HCT116 (cell line): ENCODE results near the gene PKMYT1. TPM values are rescaled to one million over a fixed set of nuclear protein-coding genes. Genes with fewer than 3 reads are reported as not detected.
A peak's percentile ranks its signal among the peaks of the same experiment; 100 is the strongest.

Source experiments
- ATAC-seq: fragments of 200-7000 bp; cut with Tn5 transposase; 2 replicates; pipeline ENCODE4 v1.9.1; 2020; ENCODE audit warnings: mild to moderate bottlenecking, moderate library complexity
- BruUV-seq: library from RNA; stranded (reverse); fragments of 400-500 nt; replicated peaks from 2 replicates; lab custom pipeline; 2021; lab: Mats Ljungman, UMichigan
- CTCF ChIA-PET: fragments of 300-600 bp; sonication (Branson Sonifier 250); formaldehyde crosslinking; loops from one replicate; lab custom pipeline; 2021; ENCODE audit warnings: antibody characterized with exemption; lab: Charles Lee
- POLR2A ChIA-PET: fragments of 300-600, 350-600 bp; sonication (Branson Sonifier 250); formaldehyde crosslinking; loops from one replicate; lab custom pipeline; 2021; ENCODE audit warnings: antibody characterized with exemption; lab: Charles Lee
- RAD21 ChIA-PET, 2 experiments: fragments of 300-600 bp; sonication (Branson Sonifier 250); formaldehyde crosslinking; loops; one replicate each; lab custom pipeline; 2023; ENCODE audit warnings: low total read pairs in 2 of 2; ENCODE audit not compliant: uncharacterized antibody in 2 of 2, unreplicated experiment in 2 of 2, low non-redundant PET in 1 of 2; lab: Charles Lee
- DNase-seq: peaks from one replicate; pipeline ENCODE4 v3.0.0-alpha.2; 2010; ENCODE audit warnings: low read depth, low spot score
- H2AFZ ChIP-seq: fragments of 200-600 bp; shearing (Covaris generic), sonication (generic); 2 replicates; pipeline ENCODE4 v1.6.1; 2017; ENCODE audit warnings: low read depth, mixed run types, mixed read lengths, antibody characterized with exemption, low read length; ENCODE audit not compliant: poor library complexity, severe bottlenecking
- H3K27ac ChIP-seq: 2 replicates; pipeline ENCODE4 v1.5.1; 2012; ENCODE audit warnings: low read depth, low read length
- H3K27me3 ChIP-seq: fragments of 200-600 bp; sonication (generic); 2 replicates; pipeline ENCODE4 v1.6.1; 2016; ENCODE audit warnings: mixed run types, low read length, mixed read lengths; ENCODE audit not compliant: insufficient read depth
- H3K36me3 ChIP-seq, 2 experiments: fragments of 200-500 bp in 1 of 2; fragments of 200-600 bp in 1 of 2; sonication (Bioruptor generic) in 1 of 2; sonication (generic) in 1 of 2; 2 replicates each; pipeline versions ENCODE4 v1.5.1 to v1.6.1; 2014 to 2016; ENCODE audit warnings: low read length in 2 of 2, inconsistent platforms in 1 of 2, mixed read lengths in 1 of 2, mixed run types in 1 of 2; ENCODE audit not compliant: insufficient read depth in 2 of 2, control insufficient read depth in 1 of 2
- H3K4me1 ChIP-seq, 2 experiments: fragments of 200-600 bp in 1 of 2; sonication (generic) in 1 of 2; 2 replicates each; pipeline versions ENCODE4 v1.5.1 to v1.6.1; 2012 to 2017; ENCODE audit warnings: low read length in 2 of 2, inconsistent platforms in 1 of 2, mild to moderate bottlenecking in 1 of 2, mixed read lengths in 1 of 2, mixed run types in 1 of 2, moderate library complexity in 1 of 2; ENCODE audit not compliant: insufficient read depth in 2 of 2, control insufficient read depth in 1 of 2
- H3K4me2 ChIP-seq: fragments of 200-600 bp; sonication (generic); 2 replicates; pipeline ENCODE4 v1.6.1; 2017; ENCODE audit warnings: mixed run types, low read length, mixed read lengths
- H3K4me3 ChIP-seq, 2 experiments: fragments of 200-600 bp in 1 of 2; sonication (generic) in 1 of 2; replicated peaks in 1 of 2; 2 replicates each; pipeline ENCODE4 v1.5.1; 2011 to 2016; ENCODE audit warnings: low read length in 2 of 2, control low read depth in 1 of 2, low read depth in 1 of 2, mild to moderate bottlenecking in 1 of 2, mixed read lengths in 1 of 2, mixed run types in 1 of 2
- H3K79me2 ChIP-seq: fragments of 200-600 bp; sonication (generic); 2 replicates; pipeline ENCODE4 v1.6.1; 2017; ENCODE audit warnings: mild to moderate bottlenecking, mixed run types, low read length, moderate library complexity, mixed read lengths; ENCODE audit not compliant: insufficient read depth
- H3K9ac ChIP-seq: fragments of 200-600 bp; sonication (generic); 2 replicates; pipeline ENCODE4 v1.6.1; 2016; ENCODE audit warnings: low read length, mixed read lengths
- H3K9me2 ChIP-seq: fragments of 200-600 bp; sonication (generic), shearing (Covaris generic); 2 replicates; pipeline ENCODE4 v1.6.1; 2017; ENCODE audit warnings: mixed run types, mild to moderate bottlenecking, moderate library complexity; ENCODE audit not compliant: insufficient read depth
- H3K9me3 ChIP-seq, 2 experiments: fragments of 200-500 bp in 1 of 2; fragments of 200-600 bp in 1 of 2; sonication (Bioruptor generic) in 1 of 2; sonication (generic) in 1 of 2; 2 replicates each; pipeline ENCODE4 v1.6.1; 2014 to 2017; ENCODE audit warnings: low read length in 2 of 2, mixed read lengths in 2 of 2, inconsistent platforms in 1 of 2, low read depth in 1 of 2, mild to moderate bottlenecking in 1 of 2, mixed run types in 1 of 2, moderate library complexity in 1 of 2; ENCODE audit not compliant: control insufficient read depth in 1 of 2, insufficient read depth in 1 of 2
- H4K20me1 ChIP-seq: fragments of 200-600 bp; sonication (generic), shearing (Covaris generic); 2 replicates; pipeline ENCODE4 v1.6.1; 2017; ENCODE audit warnings: mixed run types, mild to moderate bottlenecking, moderate library complexity; ENCODE audit not compliant: insufficient read depth
- ATF3 ChIP-seq: IDR thresholded peaks from 2 replicates; pipeline ENCODE4 v1.6.1; 2012
- CBX3 ChIP-seq: IDR thresholded peaks from 2 replicates; pipeline ENCODE4 v1.6.1; 2012; ENCODE audit warnings: low read depth
- CTCF ChIP-seq, 3 experiments: fragments of 200-600 bp in 1 of 3; sonication (generic) in 1 of 3; IDR thresholded peaks in 2 of 3; conservative IDR thresholded peaks in 1 of 3; 2 replicates each; pipeline ENCODE4 v1.5.1; 2012 to 2017; ENCODE audit warnings: low read depth in 2 of 3, low read length in 2 of 3, antibody characterized with exemption in 1 of 3, borderline replicate concordance in 1 of 3, control low read depth in 1 of 3, mild to moderate bottlenecking in 1 of 3, mixed read lengths in 1 of 3, mixed run types in 1 of 3, moderate library complexity in 1 of 3; ENCODE audit not compliant: insufficient read depth in 1 of 3
- EGR1 ChIP-seq: IDR thresholded peaks from 2 replicates; pipeline ENCODE4 v1.6.1; 2012; ENCODE audit warnings: low read depth
- ELF1 ChIP-seq: IDR thresholded peaks from 2 replicates; pipeline ENCODE4 v1.6.1; 2012; ENCODE audit warnings: low read depth, borderline replicate concordance
- POLR2A ChIP-seq: IDR thresholded peaks from 2 replicates; pipeline ENCODE4 v1.7.0; 2011; ENCODE audit warnings: borderline replicate concordance; ENCODE audit not compliant: insufficient read depth, insufficient read length; ENCODE audit errors: extremely low read depth
- RAD21 ChIP-seq: IDR thresholded peaks from 2 replicates; pipeline ENCODE4 v1.6.1; 2012; ENCODE audit warnings: low read depth, mild to moderate bottlenecking
- SIN3A ChIP-seq: IDR thresholded peaks from 2 replicates; pipeline ENCODE4 v1.6.1; 2012; ENCODE audit warnings: low read depth
- SP1 ChIP-seq: IDR thresholded peaks from 2 replicates; pipeline ENCODE4 v1.6.1; 2012; ENCODE audit warnings: low read depth
- SRF ChIP-seq: IDR thresholded peaks from 2 replicates; pipeline ENCODE4 v1.6.1; 2012; ENCODE audit warnings: low read depth
- ZNF274 ChIP-seq: fragments of 200-500 bp; sonication (Bioruptor generic); IDR thresholded peaks from 2 replicates; pipeline ENCODE4 v1.6.1; 2014; ENCODE audit warnings: mild to moderate bottlenecking, low read depth, low read length, inconsistent platforms
- intact Hi-C: fragments of 100-400 bp; cut with micrococcal nuclease; formaldehyde crosslinking; loops from 2 replicates; pipeline ENCODE4 v1.10.0; 2022
- total RNA-seq: library from RNA; stranded (reverse); gene quantifications from one replicate; pipeline ENCODE4 v1.2.1, GENCODE V29; 2021; ENCODE audit not compliant: unreplicated experiment

Gene PKMYT1
- total RNA-seq, 1 experiment from 2014 or later, result 104 TPM

- Histone ChIP-seq H3K4me1 (peaks cover 16 to 55% of the 10 kb centered on the region in 2 experiments), H3K9me3 (no peaks in the 10 kb centered on the region), H3K9me2 (no peaks in the 10 kb centered on the region), H3K4me2 (peak overlapping the region; percentile 86), H4K20me1 (no peaks in the 10 kb centered on the region), H3K79me2 (peaks cover 25% of the 10 kb centered on the region; the same call in 1 of the 2 replicates), H2AFZ (no peak overlapping the region), H3K27me3 (no peaks in the 10 kb centered on the region)
- intact Hi-C loops, result loop anchor here (2.0 kb wide), 1 partner anchor 21 kb away; no protein-coding TSS in a partner anchor
- no TSS peak for BruUV-seq
- DNase-seq, result no peak
- CTCF ChIA-PET, result interaction anchor here (0.9 kb wide), 1 partner anchor 8 kb away, joined by 3 read pairs; no protein-coding TSS in a partner anchor
- POLR2A ChIA-PET, result interaction anchor here (0.6 to 8.2 kb wide), 4 partner anchors 20 to 177 kb away, joined by 3 to 188 read pairs (median 3); no protein-coding TSS in a partner anchor
- no peak for ATAC-seq
- RAD21 ChIA-PET, result no interaction called here
- TF ChIP-seq ATF3 (no peak), ZNF274 (no peak), ELF1 (no peak), SRF (no peak), SP1 (no peak), EGR1 (no peak), SIN3A (no peak), CBX3 (no peak), RAD21 (no peak), POLR2A (no peak), CTCF (IDR thresholded peaks at IDR 0.05 in 2 of 3, conservative IDR thresholded peaks at IDR 0.05 in 1 of 3; ENCODE audit: borderline replicate concordance in 1 of 3, insufficient read depth in 1 of 3, low read depth in 2 of 3, low read length in 2 of 3) (no peak)
- TF ChIP-seq, all 23 proteins: peak for 0
- Histone ChIP-seq H3K36me3 (peaks cover 8 to 32% of the 10 kb centered on the region in 2 experiments; a peak in 2 of 4 replicates), H3K27ac (peak overlapping the region; percentile 100; the same call in 1 of the 2 replicates), H3K9ac (peak overlapping the region; percentile 99; the same call in 1 of the 2 replicates), H3K4me3 (peak overlapping the region; percentile 94 to 95)
Observed at GRCh38 chr16:3025032-3026002, 45.1 kb upstream of the PKMYT1 start.
